Measurements from ENCODE around the gene CPHXL. TPM values are rescaled to one million over a fixed set of nuclear protein-coding genes. Genes with fewer than 3 reads are reported as not detected.

CPHXL gene
- total RNA-seq, 1 experiment from 2014 or later = not detected

DNA sequence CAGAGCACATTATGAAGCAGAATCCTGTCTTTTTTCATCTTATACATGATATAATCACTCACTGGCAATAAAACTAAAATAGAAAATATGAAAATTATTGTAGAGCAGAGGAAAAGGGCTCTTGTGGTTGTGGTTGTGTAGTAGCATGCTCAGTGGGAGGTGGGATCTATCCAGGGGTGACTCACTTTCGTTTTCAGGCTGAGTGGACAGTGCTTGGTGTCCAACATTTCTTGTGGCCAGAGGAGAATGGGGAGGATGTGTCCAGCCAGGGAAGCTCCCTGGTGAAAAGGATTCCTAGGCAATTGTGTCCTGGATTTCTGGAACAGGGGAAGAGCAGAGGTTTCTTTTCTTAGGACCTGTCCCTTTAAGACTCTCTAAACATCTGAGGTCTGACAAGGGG, 31.9 kb upstream of the CPHXL start:
- no peak overlapping the region for H2AK5ac ChIP-seq (ENCODE audit: insufficient read length, low read length)
- Mint-ChIP-seq H3K9me3 (no peaks in the 10 kb centered on the region), H3K27ac (no peak overlapping the region), H3K4me1 (peaks cover 3 to 5% of the 10 kb centered on the region in 2 experiments; a peak in 3 of 4 replicates), H3K27me3 (ENCODE audit: low read depth) (peaks cover 3% of the 10 kb centered on the region), H3K36me3 (ENCODE audit: insufficient read depth in 1 of 3, low read depth in 3 of 3) (no peaks in the 10 kb centered on the region), H3K4me3 (no peak overlapping the region)
- no peak overlapping the region for H3K56ac ChIP-seq (ENCODE audit: insufficient read length, low read depth, low read length)
- H3K4ac ChIP-seq (ENCODE audit: low read depth, low read length) = no peak overlapping the region
- no peaks in the 10 kb centered on the region for H3K9me3 ChIP-seq (ENCODE audit: control insufficient read depth, low read depth, low read length)
- WGBS (ENCODE audit: extremely low coverage, insufficient read length, low lambda C conversion rate) = no CpG with 5 or more reads among the region's 1 CpG
- H3T11ph ChIP-seq (ENCODE audit: low read length) = no peak overlapping the region
- no peak overlapping the region for H3K4me2 ChIP-seq (ENCODE audit: insufficient read depth, insufficient read length, low read length)
- H4K5ac ChIP-seq (ENCODE audit: insufficient read length, low read depth, low read length) = no peak overlapping the region
- no peak overlapping the region for H3K18ac ChIP-seq (ENCODE audit: insufficient read length, low read depth, low read length)
- H3K27ac ChIP-seq (ENCODE audit: insufficient read length, low read depth, low read length) = no peak overlapping the region
- no peak overlapping the region for H2BK120ac ChIP-seq (ENCODE audit: low read depth, low read length, poor library complexity, severe bottlenecking)
- no peaks in the 10 kb centered on the region for H3K27me3 ChIP-seq (ENCODE audit: insufficient read depth, low read length)
- no peak overlapping the region for H2BK15ac ChIP-seq (ENCODE audit: low read depth, low read length)
- H3K79me2 ChIP-seq (ENCODE audit: insufficient read depth, low read length) = no peaks in the 10 kb centered on the region
- H4K91ac ChIP-seq (ENCODE audit: insufficient read length, low read depth, low read length) = no peak overlapping the region
- H3K23ac ChIP-seq (ENCODE audit: insufficient read length, low read depth, low read length) = no peak overlapping the region
- H2BK12ac ChIP-seq (ENCODE audit: insufficient read length, low read depth, low read length) = no peak overlapping the region
- H3K23me2 ChIP-seq (ENCODE audit: insufficient read length, low read depth, low read length, poor library complexity, severe bottlenecking) = no peaks in the 10 kb centered on the region
- TF ChIP-seq, protein P1, sequence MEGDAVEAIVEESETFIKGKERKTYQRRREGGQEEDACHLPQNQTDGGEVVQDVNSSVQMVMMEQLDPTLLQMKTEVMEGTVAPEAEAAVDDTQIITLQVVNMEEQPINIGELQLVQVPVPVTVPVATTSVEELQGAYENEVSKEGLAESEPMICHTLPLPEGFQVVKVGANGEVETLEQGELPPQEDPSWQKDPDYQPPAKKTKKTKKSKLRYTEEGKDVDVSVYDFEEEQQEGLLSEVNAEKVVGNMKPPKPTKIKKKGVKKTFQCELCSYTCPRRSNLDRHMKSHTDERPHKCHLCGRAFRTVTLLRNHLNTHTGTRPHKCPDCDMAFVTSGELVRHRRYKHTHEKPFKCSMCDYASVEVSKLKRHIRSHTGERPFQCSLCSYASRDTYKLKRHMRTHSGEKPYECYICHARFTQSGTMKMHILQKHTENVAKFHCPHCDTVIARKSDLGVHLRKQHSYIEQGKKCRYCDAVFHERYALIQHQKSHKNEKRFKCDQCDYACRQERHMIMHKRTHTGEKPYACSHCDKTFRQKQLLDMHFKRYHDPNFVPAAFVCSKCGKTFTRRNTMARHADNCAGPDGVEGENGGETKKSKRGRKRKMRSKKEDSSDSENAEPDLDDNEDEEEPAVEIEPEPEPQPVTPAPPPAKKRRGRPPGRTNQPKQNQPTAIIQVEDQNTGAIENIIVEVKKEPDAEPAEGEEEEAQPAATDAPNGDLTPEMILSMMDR (conservative IDR thresholded peaks at IDR 0.05) = no peak
- H2BK20ac ChIP-seq (ENCODE audit: low read depth, low read length, poor library complexity, severe bottlenecking) = no peak overlapping the region
- H2AFZ ChIP-seq (ENCODE audit: low read length) = no peak overlapping the region
- no peak overlapping the region for H3K9ac ChIP-seq (ENCODE audit: extremely low read depth, insufficient read length, low read length)
- H3K79me1 ChIP-seq (ENCODE audit: insufficient read depth, low read depth, low read length, poor library complexity, severe bottlenecking) = no peaks in the 10 kb centered on the region
- no peaks in the 10 kb centered on the region for H4K20me1 ChIP-seq (ENCODE audit: control insufficient read depth, insufficient read depth, insufficient read length)
- H2BK5ac ChIP-seq (ENCODE audit: insufficient read length, low read length) = no peak overlapping the region
- H4K8ac ChIP-seq (replicated peaks; ENCODE audit: insufficient read length, low read depth, low read length) = no peak overlapping the region
- H3K4me1 ChIP-seq (ENCODE audit: insufficient read depth, low read length) = no peaks in the 10 kb centered on the region
- DNase-seq = no peak
- no peak overlapping the region for H3K14ac ChIP-seq (ENCODE audit: insufficient read depth, low read length)

Measured in H9 (cell line).